CD4-positive, CD25-positive, alpha-beta regulatory T cell (primary cell): ENCODE results near the gene CREB3L2. TPM values are rescaled to one million over a fixed set of nuclear protein-coding genes. Genes with fewer than 3 reads are reported as not detected.

ENCODE experiments used
- ATAC-seq, 2 donors: fragments of 150-1000 bp; cut with Tn5 transposase; one replicate each; pipeline ENCODE4 v1.10.0; 2021; ENCODE audit warnings: low read depth in 2 of 2, moderate number of reproducible peaks in 2 of 2, moderate library complexity in 1 of 2
- DNase-seq, 3 donors: peaks; one replicate each; pipeline versions ENCODE4 v3.0.0 to v3.0.0-alpha.2; 2012 to 2022; ENCODE audit warnings: mixed read lengths in 1 of 3
- H3K27ac ChIP-seq: one replicate; pipeline ENCODE4 v1.7.0; 2013; ENCODE audit warnings: mild to moderate bottlenecking, low read length; ENCODE audit not compliant: insufficient read depth, poor library complexity, severe bottlenecking
- H3K27me3 ChIP-seq: one replicate; pipeline ENCODE4 v1.7.0; 2013; ENCODE audit warnings: low read length; ENCODE audit not compliant: control insufficient read depth, insufficient read depth
- H3K36me3 ChIP-seq: one replicate; pipeline ENCODE4 v1.7.0; 2013; ENCODE audit warnings: mild to moderate bottlenecking, low read length, moderate library complexity; ENCODE audit not compliant: control insufficient read depth, insufficient read depth
- H3K4me1 ChIP-seq: 2 replicates; pipeline ENCODE4 v1.7.0; 2013; ENCODE audit warnings: mild to moderate bottlenecking, low read length; ENCODE audit not compliant: insufficient read depth, control insufficient read depth, poor library complexity, severe bottlenecking
- H3K4me3 ChIP-seq: one replicate; pipeline ENCODE4 v1.7.0; 2013; ENCODE audit warnings: low read depth, mild to moderate bottlenecking, low read length, moderate library complexity
- H3K9me3 ChIP-seq, 2 experiments: 1 replicate in 1 of 2; 2 replicates in 1 of 2; pipeline ENCODE4 v1.7.0; 2013; ENCODE audit warnings: low read length in 2 of 2, mild to moderate bottlenecking in 1 of 2, moderate library complexity in 1 of 2; ENCODE audit not compliant: control insufficient read depth in 2 of 2
- H3K27ac Mint-ChIP-seq, 3 donors: one replicate each; pipeline ENCODE4 v1.8.0; 2020 to 2022; ENCODE audit warnings: mild to moderate bottlenecking in 3 of 3, mixed read lengths in 3 of 3, moderate library complexity in 2 of 3
- H3K27me3 Mint-ChIP-seq: one replicate; pipeline ENCODE4 v1.8.0; 2022; ENCODE audit warnings: mild to moderate bottlenecking, mixed read lengths
- H3K36me3 Mint-ChIP-seq: one replicate; pipeline ENCODE4 v1.8.0; 2020; ENCODE audit warnings: mixed read lengths
- H3K4me1 Mint-ChIP-seq, 4 donors: one replicate each; pipeline ENCODE4 v1.8.0; 2020 to 2022; ENCODE audit warnings: mixed read lengths in 4 of 4, mild to moderate bottlenecking in 1 of 4
- H3K4me3 Mint-ChIP-seq, 4 donors: one replicate each; pipeline ENCODE4 v1.8.0; 2020 to 2022; ENCODE audit warnings: mild to moderate bottlenecking in 4 of 4, mixed read lengths in 4 of 4, moderate library complexity in 3 of 4
- H3K9me3 Mint-ChIP-seq, 7 donors: one replicate each; pipeline ENCODE4 v1.8.0; 2020 to 2022; ENCODE audit warnings: mixed read lengths in 7 of 7, mild to moderate bottlenecking in 3 of 7, moderate library complexity in 2 of 7
- polyA plus RNA-seq, 4 donors: library from polyadenylated mRNA; unstranded; fragments of 300-500 nt; fragmentation: Illumina TruSeq; gene quantifications; one replicate each; pipeline ENCODE4 v1.2.3, GENCODE V29; 2021
- total RNA-seq: library from RNA; stranded (reverse); gene quantifications from one replicate; pipeline ENCODE4 v1.2.3, GENCODE V29; 2022

The CREB3L2 gene
- total and polyA plus RNA-seq, 5 donors from 2014 or later: 12.0 to 27.3 (median 15.9) TPM

- Histone ChIP-seq H3K4me3 (no peak overlapping the region), H3K27ac (no peak overlapping the region), H3K4me1 (no peaks in the 10 kb centered on the region), H3K36me3 (no peaks in the 10 kb centered on the region), H3K27me3 (no peaks in the 10 kb centered on the region), H3K9me3 (peaks cover 0 to 3% of the 10 kb centered on the region in 2 experiments)
- Mint-ChIP-seq H3K27ac (no peak overlapping the region), H3K9me3 (peaks cover 0 to 7% (median 3%) of the 10 kb centered on the region in 7 donors), H3K36me3 (peaks cover 4% of the 10 kb centered on the region), H3K4me3 (no peak overlapping the region), H3K4me1 (no peaks in the 10 kb centered on the region), H3K27me3 (peaks cover 7% of the 10 kb centered on the region)
- no peak for DNase-seq
- ATAC-seq: no peak
Observed at GRCh38 chr7:138032186-138032585, 30.3 kb upstream of the CREB3L2 start.

- Mint-ChIP-seq H3K36me3 (no peaks in the 10 kb centered on the region), H3K4me1 (no peaks in the 10 kb centered on the region), H3K4me3 (no peak overlapping the region), H3K27me3 (peaks cover 4% of the 10 kb centered on the region), H3K27ac (no peak overlapping the region), H3K9me3 (peaks cover 0 to 1% (median 0%) of the 10 kb centered on the region in 7 donors)
- H3K36me3 ChIP-seq: no peaks in the 10 kb centered on the region
- H3K27ac ChIP-seq: no peak overlapping the region
- H3K4me1 ChIP-seq: no peaks in the 10 kb centered on the region
- DNase-seq: no peak
- H3K4me3 ChIP-seq: no peak overlapping the region
- no peak for ATAC-seq
- no peaks in the 10 kb centered on the region for H3K27me3 ChIP-seq
- no peaks in the 10 kb centered on the region for H3K9me3 ChIP-seq
Observed at GRCh38 chr7:138030679-138031351, 28.9 kb upstream of the CREB3L2 start.

- Histone ChIP-seq H3K4me1 (no peaks in the 10 kb centered on the region), H3K27ac (no peak overlapping the region), H3K9me3 (no peaks in the 10 kb centered on the region), H3K36me3 (no peaks in the 10 kb centered on the region), H3K27me3 (no peaks in the 10 kb centered on the region), H3K4me3 (no peak overlapping the region)
- DNase-seq (no peak), ATAC-seq (no peak)
- Mint-ChIP-seq H3K9me3 (peaks cover 0 to 3% (median 0%) of the 10 kb centered on the region in 7 donors), H3K4me3 (no peak overlapping the region), H3K27ac (no peak overlapping the region), H3K36me3 (no peaks in the 10 kb centered on the region), H3K4me1 (no peaks in the 10 kb centered on the region), H3K27me3 (peaks cover under 1% of the 10 kb centered on the region)
Observed at GRCh38 chr7:138029941-138030340, 28.1 kb upstream of the CREB3L2 start.

- Histone ChIP-seq H3K4me3 (no peak overlapping the region), H3K36me3 (no peaks in the 10 kb centered on the region), H3K4me1 (no peaks in the 10 kb centered on the region), H3K27me3 (no peaks in the 10 kb centered on the region), H3K27ac (no peak overlapping the region), H3K9me3 (no peaks in the 10 kb centered on the region)
- ATAC-seq (no peak), DNase-seq (no peak)
- H3K4me3 Mint-ChIP-seq: no peak overlapping the region
- H3K4me1 Mint-ChIP-seq: peaks cover 0 to under 1% (median 0%) of the 10 kb centered on the region in 4 donors
- H3K36me3 Mint-ChIP-seq: no peaks in the 10 kb centered on the region
- no peak overlapping the region for H3K27ac Mint-ChIP-seq
- no peaks in the 10 kb centered on the region for H3K27me3 Mint-ChIP-seq
- peaks cover 0 to 3% (median 0%) of the 10 kb centered on the region in 7 donors for H3K9me3 Mint-ChIP-seq
Observed at GRCh38 chr7:138029126-138029525, 27.2 kb upstream of the CREB3L2 start.

GRCh38 chr7:138027100-138027499 is 25.2 kb upstream of the CREB3L2 start:
- no peak for ATAC-seq
- no peak overlapping the region for H3K4me3 Mint-ChIP-seq
- no peak overlapping the region for H3K27ac Mint-ChIP-seq
- no peaks in the 10 kb centered on the region for H3K36me3 Mint-ChIP-seq
- H3K4me3 ChIP-seq: no peak overlapping the region
- no peak for DNase-seq
- H3K4me1 Mint-ChIP-seq: peaks cover 0 to 3% (median 1%) of the 10 kb centered on the region in 4 donors
- no peaks in the 10 kb centered on the region for H3K9me3 ChIP-seq
- H3K27me3 ChIP-seq: no peaks in the 10 kb centered on the region
- H3K36me3 ChIP-seq: no peaks in the 10 kb centered on the region
- no peaks in the 10 kb centered on the region for H3K27me3 Mint-ChIP-seq
- H3K4me1 ChIP-seq: no peaks in the 10 kb centered on the region
- H3K9me3 Mint-ChIP-seq: peaks cover 0 to 3% (median 0%) of the 10 kb centered on the region in 7 donors
- H3K27ac ChIP-seq: no peak overlapping the region

- Mint-ChIP-seq H3K36me3 (no peaks in the 10 kb centered on the region), H3K4me1 (peaks cover 0 to 3% (median 1%) of the 10 kb centered on the region in 4 donors), H3K27me3 (no peaks in the 10 kb centered on the region), H3K27ac (no peak overlapping the region), H3K4me3 (no peak overlapping the region), H3K9me3 (peaks cover 0 to 3% (median 0%) of the 10 kb centered on the region in 7 donors)
- no peaks in the 10 kb centered on the region for H3K36me3 ChIP-seq
- no peak overlapping the region for H3K27ac ChIP-seq
- ATAC-seq (no peak), DNase-seq (no peak)
- no peaks in the 10 kb centered on the region for H3K9me3 ChIP-seq
- H3K4me1 ChIP-seq: no peaks in the 10 kb centered on the region
- H3K4me3 ChIP-seq: no peak overlapping the region
- H3K27me3 ChIP-seq: no peaks in the 10 kb centered on the region
Observed at GRCh38 chr7:138025215-138026186, 23.6 kb upstream of the CREB3L2 start.

- Mint-ChIP-seq H3K4me1 (peaks cover 0 to 3% (median 1%) of the 10 kb centered on the region in 4 donors), H3K36me3 (no peaks in the 10 kb centered on the region), H3K27ac (no peak overlapping the region), H3K27me3 (no peaks in the 10 kb centered on the region), H3K9me3 (peaks cover 0 to 3% (median 0%) of the 10 kb centered on the region in 7 donors), H3K4me3 (no peak overlapping the region)
- DNase-seq (no peak), ATAC-seq (no peak)
- Histone ChIP-seq H3K36me3 (no peaks in the 10 kb centered on the region), H3K4me3 (no peak overlapping the region), H3K4me1 (no peaks in the 10 kb centered on the region), H3K27ac (no peak overlapping the region), H3K27me3 (no peaks in the 10 kb centered on the region), H3K9me3 (no peaks in the 10 kb centered on the region)
Observed at GRCh38 chr7:138024765-138025164, 22.9 kb upstream of the CREB3L2 start.
